Astrocyte (in vitro differentiated cells and primary cell): ENCODE measurements around the gene TSG101. TPM values are rescaled to one million over a fixed set of nuclear protein-coding genes. Genes with fewer than 3 reads are reported as not detected.
A peak's percentile ranks its signal among the peaks of the same experiment; 100 is the strongest.

Experiments used
- DNase-seq: peaks from one replicate; pipeline ENCODE4 v3.0.0-alpha.2; 2010; ENCODE audit warnings: low read depth
- FAIRE-seq: peaks from 2 replicates; lab custom pipeline; 2011; peaks lifted over from hg19 to GRCh38; lab: Jason Lieb, UNC
- H2AFZ ChIP-seq: 2 replicates; pipeline ENCODE4 v1.6.0; 2012; ENCODE audit warnings: low read depth, low read length, inconsistent platforms
- H3K27ac ChIP-seq: 2 replicates; pipeline ENCODE4 v1.5.1; 2011; ENCODE audit warnings: low read depth, low read length, inconsistent platforms
- H3K27me3 ChIP-seq: 2 replicates; pipeline ENCODE4 v1.6.0; 2011; ENCODE audit warnings: low read length, inconsistent platforms; ENCODE audit not compliant: insufficient read depth
- H3K36me3 ChIP-seq: 2 replicates; pipeline ENCODE4 v1.5.1; 2011; ENCODE audit warnings: low read length, inconsistent platforms; ENCODE audit not compliant: insufficient read depth
- H3K4me1 ChIP-seq: 2 replicates; pipeline ENCODE4 v1.5.1; 2011; ENCODE audit warnings: low read length, inconsistent platforms; ENCODE audit not compliant: insufficient read depth
- H3K4me2 ChIP-seq: 2 replicates; pipeline ENCODE4 v1.6.0; 2012; ENCODE audit warnings: low read length, inconsistent platforms
- H3K4me3 ChIP-seq: 2 replicates; pipeline ENCODE4 v1.5.1; 2011; ENCODE audit warnings: low read depth, mild to moderate bottlenecking, low read length, inconsistent platforms; ENCODE audit not compliant: insufficient read depth
- H3K79me2 ChIP-seq: 2 replicates; pipeline ENCODE4 v1.6.0; 2012; ENCODE audit warnings: mild to moderate bottlenecking, low read length, inconsistent platforms; ENCODE audit not compliant: insufficient read depth
- H3K9ac ChIP-seq: 2 replicates; pipeline ENCODE4 v1.6.0; 2012; ENCODE audit warnings: mild to moderate bottlenecking, low read length, inconsistent platforms
- H3K9me3 ChIP-seq: 2 replicates; pipeline ENCODE4 v1.5.1; 2012; ENCODE audit warnings: low read depth, mild to moderate bottlenecking, low read length, inconsistent platforms; ENCODE audit not compliant: insufficient read depth
- H4K20me1 ChIP-seq: 2 replicates; pipeline ENCODE4 v1.6.0; 2012; ENCODE audit warnings: low read length, inconsistent platforms; ENCODE audit not compliant: insufficient read depth
- H3K27ac Mint-ChIP-seq: one replicate; pipeline ENCODE4 v1.8.0; 2021; ENCODE audit warnings: mild to moderate bottlenecking, mixed read lengths; ENCODE audit not compliant: unreplicated experiment
- H3K27me3 Mint-ChIP-seq: one replicate; pipeline ENCODE4 v1.8.0; 2021; ENCODE audit warnings: low read depth, mixed read lengths; ENCODE audit not compliant: unreplicated experiment
- H3K36me3 Mint-ChIP-seq: one replicate; pipeline ENCODE4 v1.8.0; 2021; ENCODE audit warnings: low read depth, mixed read lengths; ENCODE audit not compliant: unreplicated experiment
- H3K4me1 Mint-ChIP-seq: one replicate; pipeline ENCODE4 v1.8.0; 2021; ENCODE audit warnings: low read depth, mixed read lengths; ENCODE audit not compliant: unreplicated experiment
- H3K4me3 Mint-ChIP-seq: one replicate; pipeline ENCODE4 v1.8.0; 2021; ENCODE audit warnings: mild to moderate bottlenecking, moderate library complexity, mixed read lengths; ENCODE audit not compliant: unreplicated experiment
- H3K9me3 Mint-ChIP-seq: one replicate; pipeline ENCODE4 v1.8.0; 2021; ENCODE audit warnings: mild to moderate bottlenecking, mixed read lengths; ENCODE audit not compliant: unreplicated experiment
- CTCF ChIP-seq: IDR thresholded peaks from 2 replicates; pipeline ENCODE4 v1.5.1; 2011; ENCODE audit warnings: low read depth, mild to moderate bottlenecking, inconsistent platforms, low read length, moderate library complexity; ENCODE audit not compliant: insufficient read depth
- EZH2 ChIP-seq: IDR thresholded peaks from 2 replicates; pipeline ENCODE4 v1.6.1; 2012; ENCODE audit warnings: mild to moderate bottlenecking, low read length, inconsistent platforms; ENCODE audit not compliant: insufficient read depth
- total RNA-seq: library from RNA; stranded (reverse); gene quantifications from 2 replicates; pipeline ENCODE4 v1.2.1, GENCODE V29; 2021

Gene TSG101
- total RNA-seq, 1 donor from 2014 or later = 53.1 TPM

- Histone ChIP-seq H3K79me2 (no peaks in the 10 kb centered on the region), H3K9me3 (no peaks in the 10 kb centered on the region), H3K4me1 (no peaks in the 10 kb centered on the region), H2AFZ (no peak overlapping the region), H3K9ac (no peak overlapping the region), H3K4me3 (no peak overlapping the region), H4K20me1 (no peaks in the 10 kb centered on the region), H3K27ac (no peak overlapping the region), H3K36me3 (peaks cover 9% of the 10 kb centered on the region), H3K27me3 (no peaks in the 10 kb centered on the region), H3K4me2 (no peak overlapping the region)
- no peak for TF ChIP-seq EZH2
- no peaks in the 10 kb centered on the region for H3K27me3 Mint-ChIP-seq
- H3K9me3 Mint-ChIP-seq = no peaks in the 10 kb centered on the region
- no peaks in the 10 kb centered on the region for H3K4me1 Mint-ChIP-seq
- no peak overlapping the region for H3K4me3 Mint-ChIP-seq
- DNase-seq (no peak), FAIRE-seq (no peak)
- no peak overlapping the region for H3K27ac Mint-ChIP-seq
- no peaks in the 10 kb centered on the region for H3K36me3 Mint-ChIP-seq
These were observed 7.5 kb upstream of the TSG101 start for GRCh38 chr11:18534245-18534644.

GRCh38 chr11:18533365-18533764, 6.6 kb upstream of the TSG101 start:
- no peak for FAIRE-seq
- Histone ChIP-seq H4K20me1 (no peaks in the 10 kb centered on the region), H3K27ac (no peak overlapping the region), H3K27me3 (no peaks in the 10 kb centered on the region), H3K4me3 (no peak overlapping the region), H3K4me2 (no peak overlapping the region), H3K79me2 (no peaks in the 10 kb centered on the region), H3K9me3 (no peaks in the 10 kb centered on the region), H3K36me3 (peaks cover 9% of the 10 kb centered on the region), H3K9ac (no peak overlapping the region), H3K4me1 (no peaks in the 10 kb centered on the region), H2AFZ (no peak overlapping the region)
- no peak for TF ChIP-seq CTCF
- TF ChIP-seq EZH2 = no peak
- no peaks in the 10 kb centered on the region for H3K4me1 Mint-ChIP-seq
- no peak for DNase-seq
- no peaks in the 10 kb centered on the region for H3K9me3 Mint-ChIP-seq
- no peaks in the 10 kb centered on the region for H3K36me3 Mint-ChIP-seq
- no peak overlapping the region for H3K4me3 Mint-ChIP-seq
- H3K27me3 Mint-ChIP-seq = no peaks in the 10 kb centered on the region
- H3K27ac Mint-ChIP-seq = no peak overlapping the region

GRCh38 chr11:18527512-18527911, 770 bp upstream of the TSG101 start:
- Mint-ChIP-seq H3K27me3 (no peaks in the 10 kb centered on the region), H3K4me3 (peak overlapping the region; percentile 99), H3K4me1 (no peaks in the 10 kb centered on the region), H3K27ac (peak overlapping the region; percentile 99), H3K36me3 (peaks cover 2% of the 10 kb centered on the region), H3K9me3 (no peaks in the 10 kb centered on the region)
- H3K36me3 ChIP-seq = peaks cover 3% of the 10 kb centered on the region
- H3K27me3 ChIP-seq = no peaks in the 10 kb centered on the region
- peak overlapping the region; percentile 90 for H2AFZ ChIP-seq
- TF ChIP-seq CTCF (no peak), EZH2 (no peak)
- peak overlapping the region; percentile 98 for H3K27ac ChIP-seq
- no peak for FAIRE-seq
- H3K9ac ChIP-seq = peak overlapping the region; percentile 98
- H3K4me3 ChIP-seq = peak overlapping the region; percentile 98
- H4K20me1 ChIP-seq = peaks cover 6% of the 10 kb centered on the region
- peaks cover 14% of the 10 kb centered on the region for H3K4me1 ChIP-seq
- peak; percentile 18 for DNase-seq
- no peaks in the 10 kb centered on the region for H3K9me3 ChIP-seq
- peak overlapping the region; percentile 94 for H3K4me2 ChIP-seq
- peaks cover 49% of the 10 kb centered on the region for H3K79me2 ChIP-seq
